ENCODE measurements around the gene DLG3.

The DLG3 gene

DNA sequence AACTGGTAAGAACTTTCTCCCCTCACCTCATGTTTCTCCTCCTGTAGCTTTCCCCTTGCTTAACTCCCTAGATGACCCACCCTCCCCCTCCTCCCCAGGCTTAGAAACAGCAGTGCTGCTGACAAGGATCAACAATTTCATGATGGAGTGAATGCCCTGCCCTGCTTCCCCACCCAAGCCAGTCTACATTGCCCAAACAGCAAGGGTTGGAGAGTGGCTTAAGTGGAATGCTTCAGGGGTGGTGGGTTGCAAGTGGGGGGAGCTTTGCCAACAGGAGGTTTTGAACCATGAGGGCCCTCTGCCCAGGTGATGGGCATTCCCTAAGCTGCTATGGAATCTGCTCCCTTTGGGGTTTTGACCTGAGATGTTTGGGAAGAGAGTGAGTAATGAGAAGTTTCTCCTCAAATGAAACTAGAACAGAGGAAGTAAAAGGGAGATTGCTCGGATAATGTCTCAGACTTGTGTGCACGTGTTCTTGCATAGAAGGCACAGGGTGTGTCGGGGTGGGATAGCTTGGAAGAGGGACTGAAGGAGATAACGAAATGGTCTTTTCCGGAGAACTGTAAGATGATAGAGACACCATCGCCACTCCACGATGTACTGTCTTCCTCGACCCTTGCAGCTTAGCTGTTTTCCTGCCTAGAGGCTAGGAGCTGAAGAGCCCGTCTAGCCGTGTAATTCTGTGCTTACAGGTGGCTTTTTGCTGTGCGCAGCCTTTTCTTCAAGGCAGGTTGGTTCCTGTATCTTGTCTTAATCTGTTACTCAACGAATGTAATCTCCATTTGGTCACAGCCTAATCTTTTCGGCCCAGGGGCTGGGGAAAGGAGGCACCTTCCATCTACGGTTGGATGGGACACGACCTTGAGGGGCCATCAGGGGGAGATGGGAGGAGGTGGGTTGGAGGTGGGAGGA lies 11.4 kb upstream of the DLG3 start:
- TF ChIP-seq, protein P1, sequence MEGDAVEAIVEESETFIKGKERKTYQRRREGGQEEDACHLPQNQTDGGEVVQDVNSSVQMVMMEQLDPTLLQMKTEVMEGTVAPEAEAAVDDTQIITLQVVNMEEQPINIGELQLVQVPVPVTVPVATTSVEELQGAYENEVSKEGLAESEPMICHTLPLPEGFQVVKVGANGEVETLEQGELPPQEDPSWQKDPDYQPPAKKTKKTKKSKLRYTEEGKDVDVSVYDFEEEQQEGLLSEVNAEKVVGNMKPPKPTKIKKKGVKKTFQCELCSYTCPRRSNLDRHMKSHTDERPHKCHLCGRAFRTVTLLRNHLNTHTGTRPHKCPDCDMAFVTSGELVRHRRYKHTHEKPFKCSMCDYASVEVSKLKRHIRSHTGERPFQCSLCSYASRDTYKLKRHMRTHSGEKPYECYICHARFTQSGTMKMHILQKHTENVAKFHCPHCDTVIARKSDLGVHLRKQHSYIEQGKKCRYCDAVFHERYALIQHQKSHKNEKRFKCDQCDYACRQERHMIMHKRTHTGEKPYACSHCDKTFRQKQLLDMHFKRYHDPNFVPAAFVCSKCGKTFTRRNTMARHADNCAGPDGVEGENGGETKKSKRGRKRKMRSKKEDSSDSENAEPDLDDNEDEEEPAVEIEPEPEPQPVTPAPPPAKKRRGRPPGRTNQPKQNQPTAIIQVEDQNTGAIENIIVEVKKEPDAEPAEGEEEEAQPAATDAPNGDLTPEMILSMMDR (IDR thresholded peaks at IDR 0.05; ENCODE audit: low read depth, low read length): no peak

DNA sequence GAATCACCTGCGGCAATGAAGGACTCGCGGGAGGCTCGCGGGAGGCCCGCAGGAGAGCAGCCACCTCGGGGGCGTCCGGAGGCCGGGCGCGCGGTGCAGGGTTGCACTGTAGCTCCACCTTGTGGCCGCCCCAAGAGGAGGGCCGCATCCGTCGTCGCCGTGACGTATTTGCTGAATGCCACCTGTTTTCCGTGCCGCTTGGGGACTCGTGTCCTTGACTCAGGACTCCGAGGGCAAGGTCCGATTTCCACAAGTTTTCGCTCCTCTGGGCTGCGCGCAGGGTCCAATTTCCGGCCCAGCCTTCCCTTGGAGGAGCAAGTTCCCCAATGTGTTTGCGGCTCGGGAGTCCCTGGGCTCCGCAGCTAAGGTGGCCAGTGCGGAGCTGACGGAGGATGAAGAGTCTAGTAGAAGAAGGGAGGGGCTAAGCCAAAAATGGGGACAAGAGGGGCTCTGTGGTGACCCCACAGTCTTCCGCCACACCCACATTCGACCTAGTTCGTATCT lies 10.7 kb upstream of the DLG3 start:
- TF ChIP-seq, protein P1 (IDR thresholded peaks at IDR 0.05; ENCODE audit: low read depth, low read length): no peak
- H3K4me3 ChIP-seq (ENCODE audit: low read depth, low read length): peak overlapping the region; percentile 64

More for the DNA sequence above, 11.4 kb upstream of the DLG3 start:
- H3K4me3 ChIP-seq (ENCODE audit: low read depth, low read length): peak overlapping the region; percentile 64

DNA sequence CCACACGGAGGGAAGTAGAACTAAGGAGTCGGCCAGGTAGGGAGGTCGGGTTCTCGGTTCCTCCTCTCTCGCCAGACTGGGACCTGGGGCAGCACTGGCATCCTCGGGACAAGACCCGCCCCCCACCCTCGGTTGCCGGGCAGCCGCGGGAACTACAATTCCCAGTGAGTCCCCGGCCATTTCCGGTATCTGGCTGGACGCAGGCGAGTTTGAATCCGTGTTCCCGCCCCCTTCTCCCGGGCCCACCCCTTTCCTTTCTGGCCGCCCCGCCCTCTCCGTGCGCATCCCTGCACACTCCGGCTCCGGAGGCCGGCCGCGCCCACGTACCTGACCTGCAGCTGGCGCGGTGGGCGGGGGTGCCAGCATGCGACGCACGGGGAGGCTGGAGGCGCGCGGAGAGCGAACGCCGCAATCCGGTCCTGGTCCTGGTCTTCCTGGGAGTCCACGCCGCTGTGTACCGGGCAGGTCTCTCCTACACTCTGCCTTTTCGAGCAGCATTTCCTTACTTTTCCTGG lies 10.2 kb upstream of the DLG3 start:
- TF ChIP-seq, protein P1 (IDR thresholded peaks at IDR 0.05; ENCODE audit: low read depth, low read length): no peak
- H3K4me3 ChIP-seq (ENCODE audit: low read depth, low read length): peak overlapping the region; percentile 64

DNA sequence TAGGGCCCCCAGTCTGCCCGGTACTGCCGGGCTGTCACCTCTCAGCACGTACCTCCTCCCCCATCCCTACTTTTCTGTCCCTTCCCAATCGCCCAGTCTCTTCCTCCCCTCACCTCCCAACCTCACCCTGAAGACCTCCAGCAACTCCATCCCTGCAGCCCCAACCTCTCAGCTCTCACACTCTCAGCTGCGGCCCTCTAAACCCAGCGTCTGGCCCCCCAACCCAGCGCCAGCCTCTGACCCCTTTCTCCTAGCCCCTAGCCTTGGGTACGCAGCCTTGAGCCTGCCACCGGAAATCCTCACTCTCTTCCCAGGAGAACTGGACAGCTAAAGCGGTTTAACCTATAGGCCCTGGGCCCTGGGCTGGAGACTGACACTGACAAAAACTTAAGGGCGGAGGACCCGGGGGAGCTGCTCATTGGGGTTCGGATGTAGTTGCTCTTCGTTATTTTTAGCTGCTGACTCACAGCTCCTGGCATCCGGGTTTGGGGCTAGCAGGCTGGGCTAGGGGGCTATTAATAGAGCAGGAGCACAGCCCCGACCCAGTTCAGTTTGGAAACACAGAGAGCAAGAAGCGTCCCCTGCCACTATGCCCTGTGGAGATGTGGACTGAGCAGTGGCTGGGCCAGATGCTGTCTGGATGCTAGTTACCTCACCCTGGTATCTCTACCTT lies 9.6 kb upstream of the DLG3 start:
- H3K4me3 ChIP-seq (ENCODE audit: low read depth, low read length): peak overlapping the region; percentile 64
- TF ChIP-seq, protein P1 (IDR thresholded peaks at IDR 0.05; ENCODE audit: low read depth, low read length): no peak

DNA sequence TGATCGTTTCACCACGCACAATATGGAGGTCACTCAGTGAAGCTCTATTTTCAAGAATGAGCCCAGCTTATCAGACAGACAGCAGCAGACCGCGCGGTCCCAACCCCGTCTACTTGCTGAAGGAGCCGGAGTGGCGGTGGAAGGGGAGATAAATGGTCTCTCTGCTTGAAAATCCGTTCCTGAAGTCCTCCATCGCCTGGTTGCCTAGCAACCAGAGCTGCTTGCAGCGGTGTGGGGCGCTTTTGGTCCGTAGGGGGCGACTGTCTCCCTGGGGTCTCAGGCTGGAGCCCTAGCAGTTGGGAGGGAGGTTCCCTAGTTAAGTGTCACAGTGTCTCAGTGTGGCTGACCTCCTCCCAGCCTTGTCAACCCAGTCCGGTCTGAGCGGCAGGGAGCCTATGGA lies 8.3 kb upstream of the DLG3 start:
- H3K4me3 ChIP-seq (ENCODE audit: low read depth, low read length): no peak overlapping the region
- TF ChIP-seq, protein P1 (IDR thresholded peaks at IDR 0.05; ENCODE audit: low read depth, low read length): no peak

DNA sequence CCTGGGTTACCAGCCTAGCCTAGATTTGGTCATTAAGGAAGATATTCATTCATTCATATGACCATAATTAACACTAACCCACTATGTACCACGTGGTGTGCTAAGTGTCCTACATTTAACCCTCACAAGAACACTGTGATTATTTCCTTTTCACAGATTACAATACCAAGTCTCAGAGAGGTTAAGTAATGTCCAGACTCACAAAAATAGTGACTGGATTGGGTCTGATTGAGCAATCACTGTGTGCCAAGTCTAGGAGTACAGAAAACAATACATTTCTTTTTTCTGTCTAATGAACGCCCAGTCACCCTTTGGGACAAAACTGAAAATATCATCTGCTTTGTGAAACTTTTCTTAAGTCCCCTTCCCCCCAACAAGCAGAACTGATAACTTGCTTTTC lies 7.6 kb upstream of the DLG3 start:
- TF ChIP-seq, protein P1 (IDR thresholded peaks at IDR 0.05; ENCODE audit: low read depth, low read length): no peak
- no peak overlapping the region for H3K4me3 ChIP-seq (ENCODE audit: low read depth, low read length)
